ENCODE measurements around the gene BLTP2.

DNA sequence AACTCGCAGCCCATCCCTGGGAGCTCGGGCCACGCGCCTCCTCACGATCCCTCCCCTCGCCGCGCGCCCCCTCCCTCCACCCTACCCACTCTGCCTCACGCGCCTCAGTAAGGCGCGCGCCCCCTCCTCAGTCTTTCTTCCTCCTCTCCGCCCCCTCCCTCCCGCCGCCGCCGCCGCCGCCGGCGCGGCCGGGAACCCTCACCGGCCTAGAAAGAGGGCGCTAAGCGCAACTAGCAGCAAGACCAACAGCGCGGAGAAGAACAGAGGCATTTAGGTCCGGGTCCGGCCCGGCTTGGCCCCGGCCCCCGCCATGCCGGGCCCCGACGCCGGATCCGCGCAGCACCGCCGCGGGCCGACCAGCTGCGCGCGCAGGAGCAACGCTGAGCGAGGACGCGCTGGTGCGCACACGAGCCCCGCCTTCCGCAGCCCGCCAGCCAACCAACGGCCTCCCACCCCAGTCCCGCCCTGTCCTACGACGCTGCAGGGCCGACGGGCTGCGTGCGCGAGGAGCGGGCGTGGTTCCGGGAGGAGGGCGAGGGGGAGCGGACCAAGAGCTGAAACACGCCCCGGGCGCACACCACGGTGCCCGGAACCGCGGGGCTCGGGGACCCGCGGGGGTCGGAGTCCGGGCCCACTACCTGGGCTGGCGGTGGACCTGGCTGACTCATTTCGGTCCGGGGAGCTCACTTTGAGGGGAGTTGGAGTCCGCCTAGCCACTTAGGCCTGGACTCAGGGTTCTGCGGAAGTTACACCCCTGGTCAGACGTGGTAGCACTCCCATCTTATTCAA is at the start of gene BLTP2:
- TF ChIP-seq REST (IDR thresholded peaks at IDR 0.05; ENCODE audit: insufficient read depth in 1 of 2, low read depth in 2 of 2, low read length in 2 of 2) = 0 out of 4 replicates have a peak, but pooled peaks of 1 of the 2 experiments have one; percentile 24
- TF ChIP-seq POLR2AphosphoS5 (IDR thresholded peaks at IDR 0.05; ENCODE audit: low read depth, low read length) = peak; percentile 73
- peak; percentile 86; the same call in 1 of the 2 replicates for TF ChIP-seq TAF1 (IDR thresholded peaks at IDR 0.05; ENCODE audit: borderline replicate concordance, insufficient read depth, low read length)
- TF ChIP-seq SIN3A (IDR thresholded peaks at IDR 0.05; ENCODE audit: borderline replicate concordance, insufficient read depth, low read length) = peak; percentile 46; the same call in 1 of the 2 replicates
- TF ChIP-seq FOXP2 (optimal IDR thresholded peaks at IDR 0.05; ENCODE audit: borderline replicate concordance, extremely low read depth, extremely low read length, insufficient read depth) = peak; percentile 92
